ENCODE measurements around the gene TSSK2.
A peak's percentile ranks its signal among the peaks of the same experiment; 100 is the strongest.
"Not testable (repeated sequence)": the region's sequence is repeated elsewhere in the genome, so short reads cannot be mapped to it uniquely, and the experiment has no call there.

TSSK2 gene
- 0 to 0.24 (median 0.10) reads per million in 4 experiments for total RNA-seq

- DNase-seq: no peak
Observed at GRCh38 chr22:19130959-19131684, at the start of gene TSSK2. Gene TSSK2 (plus strand): TSS chr22:19131308. CDS start chr22:19131400, 92 bp downstream.

GRCh38 chr22:19081351-19081750 is 49.8 kb upstream of the TSSK2 start:
- DNase-seq: no peak

- no peak for DNase-seq
Observed at GRCh38 chr22:19082101-19082500, 49.0 kb upstream of the TSSK2 start.

GRCh38 chr22:19082793-19083192 is 48.3 kb upstream of the TSSK2 start:
- DNase-seq: no peak

GRCh38 chr22:19084126-19084525 is 47.0 kb upstream of the TSSK2 start:
- not testable (repeated sequence) for DNase-seq

GRCh38 chr22:19084586-19084985 is 46.5 kb upstream of the TSSK2 start:
- DNase-seq: not testable (repeated sequence)

- no peak for DNase-seq
Observed at GRCh38 chr22:19085233-19085718, 45.8 kb upstream of the TSSK2 start.

- no peak for DNase-seq
Observed at GRCh38 chr22:19086417-19086816, 44.7 kb upstream of the TSSK2 start.

- no peak for DNase-seq
Observed at GRCh38 chr22:19086896-19087295, 44.2 kb upstream of the TSSK2 start.

- no peak for DNase-seq
Observed at GRCh38 chr22:19088866-19089595, 42.1 kb upstream of the TSSK2 start.

GRCh38 chr22:19090183-19090582 is 40.9 kb upstream of the TSSK2 start:
- no peak for DNase-seq

- no peak for DNase-seq
Observed at GRCh38 chr22:19090586-19091127, 40.5 kb upstream of the TSSK2 start.

GRCh38 chr22:19092725-19093124 is 38.4 kb upstream of the TSSK2 start:
- no peak for DNase-seq

GRCh38 chr22:19094393-19094997 is 36.6 kb upstream of the TSSK2 start:
- DNase-seq: no peak

GRCh38 chr22:19096555-19096954 is 34.6 kb upstream of the TSSK2 start:
- DNase-seq: no peak

- no peak for DNase-seq
Observed at GRCh38 chr22:19097518-19097917, 33.6 kb upstream of the TSSK2 start.

GRCh38 chr22:19098157-19098556 is 33.0 kb upstream of the TSSK2 start:
- no peak for DNase-seq

- DNase-seq: no peak
Observed at GRCh38 chr22:19103880-19104821, 27.0 kb upstream of the TSSK2 start.

GRCh38 chr22:19105456-19105855 is 25.7 kb upstream of the TSSK2 start:
- no peak for DNase-seq

- peak; percentile 23 for DNase-seq
Observed at GRCh38 chr22:19105867-19106802, 25.0 kb upstream of the TSSK2 start.
